SK-N-SH (cell line): ENCODE data around the gene RBM14.

Source experiments
- CHD2 ChIP-seq: fragments of 150-350 bp; IDR thresholded peaks from 2 replicates; pipeline ENCODE4 v1.6.1; 2018; ENCODE audit warnings: low read length; ENCODE audit not compliant: partially characterized antibody
- EZH2phosphoT487 ChIP-seq: fragments of 200-600 bp; sonication (generic); IDR thresholded peaks from 2 replicates; pipeline ENCODE4 v1.6.1; 2017; ENCODE audit warnings: low read depth, mixed run types, mild to moderate bottlenecking, antibody characterized with exemption, moderate library complexity, borderline replicate concordance
- GATA2 ChIP-seq: sonication (generic); formaldehyde crosslinking; IDR thresholded peaks from 2 replicates; pipeline ENCODE4 v1.5.0; 2020; ENCODE audit warnings: mild to moderate bottlenecking, missing genetic modification reagents
- SMC3 ChIP-seq: IDR thresholded peaks from 2 replicates; pipeline ENCODE4 v1.6.1; 2012; ENCODE audit warnings: low read depth, low read length, improper control_type of control experiment
- TAF1 ChIP-seq: IDR thresholded peaks from 2 replicates; pipeline ENCODE4 v1.6.1; 2012; ENCODE audit warnings: low read depth, mild to moderate bottlenecking, low read length, moderate library complexity, borderline replicate concordance
- TCF12 ChIP-seq: IDR thresholded peaks from 2 replicates; pipeline ENCODE4 v1.4.0; 2012
- TF ChIP-seq, protein P1 (sequence below): fragments of 200-600 bp; sonication (generic); IDR thresholded peaks from 2 replicates; pipeline ENCODE4 v1.6.1; 2017; ENCODE audit warnings: antibody characterized with exemption, mild to moderate bottlenecking, moderate library complexity

DNA sequence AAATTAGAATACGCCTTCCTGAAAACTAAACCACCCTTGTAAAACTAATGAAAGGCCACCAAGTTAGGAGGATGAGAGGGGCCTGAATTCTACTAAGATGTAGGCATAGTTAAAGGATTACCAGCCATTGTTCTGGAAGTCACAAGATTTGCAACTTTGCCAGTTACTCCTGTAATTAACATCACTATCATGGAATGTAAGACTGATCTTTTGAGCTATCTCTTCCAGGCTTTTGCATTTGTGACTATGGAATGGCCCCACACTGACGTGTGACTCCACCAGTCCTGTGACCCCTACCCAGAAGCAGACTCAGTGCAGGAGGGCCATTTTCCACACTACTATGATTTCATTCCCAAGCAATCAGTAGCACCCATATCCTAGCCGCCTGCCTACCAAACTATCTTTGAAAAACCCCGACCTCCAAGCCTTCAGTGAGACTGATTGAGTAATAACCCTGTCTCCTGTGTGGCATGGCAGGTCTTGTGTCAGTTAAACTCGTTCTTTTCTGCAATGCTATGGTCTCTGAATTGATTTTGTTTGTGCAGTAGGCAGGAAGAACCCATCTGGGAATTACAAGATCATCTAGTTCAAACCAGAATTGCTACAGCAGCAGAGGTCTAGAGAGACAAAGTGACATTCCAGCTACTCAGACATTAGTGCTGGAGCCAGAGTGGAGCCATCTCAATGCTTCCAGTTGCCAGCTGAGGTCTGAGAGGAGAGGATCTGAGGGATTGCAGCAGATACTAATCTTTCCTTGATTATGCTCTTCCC lies 46.2 kb upstream of the RBM14 start:
- TF ChIP-seq, protein P1, sequence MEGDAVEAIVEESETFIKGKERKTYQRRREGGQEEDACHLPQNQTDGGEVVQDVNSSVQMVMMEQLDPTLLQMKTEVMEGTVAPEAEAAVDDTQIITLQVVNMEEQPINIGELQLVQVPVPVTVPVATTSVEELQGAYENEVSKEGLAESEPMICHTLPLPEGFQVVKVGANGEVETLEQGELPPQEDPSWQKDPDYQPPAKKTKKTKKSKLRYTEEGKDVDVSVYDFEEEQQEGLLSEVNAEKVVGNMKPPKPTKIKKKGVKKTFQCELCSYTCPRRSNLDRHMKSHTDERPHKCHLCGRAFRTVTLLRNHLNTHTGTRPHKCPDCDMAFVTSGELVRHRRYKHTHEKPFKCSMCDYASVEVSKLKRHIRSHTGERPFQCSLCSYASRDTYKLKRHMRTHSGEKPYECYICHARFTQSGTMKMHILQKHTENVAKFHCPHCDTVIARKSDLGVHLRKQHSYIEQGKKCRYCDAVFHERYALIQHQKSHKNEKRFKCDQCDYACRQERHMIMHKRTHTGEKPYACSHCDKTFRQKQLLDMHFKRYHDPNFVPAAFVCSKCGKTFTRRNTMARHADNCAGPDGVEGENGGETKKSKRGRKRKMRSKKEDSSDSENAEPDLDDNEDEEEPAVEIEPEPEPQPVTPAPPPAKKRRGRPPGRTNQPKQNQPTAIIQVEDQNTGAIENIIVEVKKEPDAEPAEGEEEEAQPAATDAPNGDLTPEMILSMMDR: no peak
- TF ChIP-seq SMC3 (no peak), TAF1 (no peak), EZH2phosphoT487 (no peak), GATA2 (CRISPR knock-in tag) (no peak), TCF12 (no peak), CHD2 (no peak)
